ENCODE measurements around the gene UNC45B. TPM values are rescaled to one million over a fixed set of nuclear protein-coding genes. Genes with fewer than 3 reads are reported as not detected.

Gene UNC45B
- polyA plus RNA-seq, 1 of the 3 experiments (the other 2 are of a cell fraction): not detected

GRCh38 chr17:35160354-35161201 lies 13.0 kb downstream of the UNC45B start:
- H3K4me3 ChIP-seq (ENCODE audit: low read depth in 2 of 2, low read length in 1 of 2): no peak overlapping the region
- POLR2A ChIA-PET: no interaction called here
- no peaks in the 10 kb centered on the region for H3K79me2 ChIP-seq (ENCODE audit: insufficient read depth)
- peaks cover 63% of the 10 kb centered on the region for H3K27me3 ChIP-seq (ENCODE audit: insufficient read depth)
- H3K9me2 ChIP-seq: 0 out of 2 replicates have a peak, but pooled peaks cover 3% of the 10 kb centered on the region
- WGBS (ENCODE audit: low lambda C conversion rate): 21% methylated on average over 13 of the region's 13 CpGs
- TF ChIP-seq EZH2phosphoT487 (IDR thresholded peaks at IDR 0.05; ENCODE audit: borderline replicate concordance, low read depth) (no peak), RXRA (IDR thresholded peaks at IDR 0.05; ENCODE audit: borderline replicate concordance, low read depth) (no peak), USF2 (IDR thresholded peaks at IDR 0.05; ENCODE audit: borderline replicate concordance, low read depth, low read length) (no peak), ZBTB33 (IDR thresholded peaks at IDR 0.05; ENCODE audit: borderline replicate concordance, low read depth) (no peak), TAF1 (IDR thresholded peaks at IDR 0.05; ENCODE audit: borderline replicate concordance, low read depth, low read length) (no peak), NRF1 (IDR thresholded peaks at IDR 0.05; ENCODE audit: low read depth, low read length) (no peak), GABPA (IDR thresholded peaks at IDR 0.05; ENCODE audit: low read depth) (no peak), ELF1 (IDR thresholded peaks at IDR 0.05) (no peak), RFX5 (IDR thresholded peaks at IDR 0.05; ENCODE audit: low read length) (no peak), MAX (IDR thresholded peaks at IDR 0.05; ENCODE audit: low read depth) (no peak), RAD21 (IDR thresholded peaks at IDR 0.05; ENCODE audit: low read length) (no peak)
- no peak overlapping the region for H2AFZ ChIP-seq (ENCODE audit: low read depth)
- no peaks in the 10 kb centered on the region for H3K36me3 ChIP-seq (replicated peaks in 1 of 2; ENCODE audit: control insufficient read depth in 1 of 2, insufficient read depth in 2 of 2, low read length in 1 of 2)
- no peaks in the 10 kb centered on the region for H3K4me1 ChIP-seq (ENCODE audit: control insufficient read depth in 1 of 2, insufficient read depth in 2 of 2, low read depth in 1 of 2, low read length in 1 of 2)
- CTCF ChIA-PET: interaction anchor here (1.4 kb wide), 1 partner anchor 10 kb away, joined by 3 read pairs; no protein-coding TSS in a partner anchor
- H3F3A ChIP-seq (replicated peaks; ENCODE audit: insufficient read depth): no peaks in the 10 kb centered on the region
- no peaks in the 10 kb centered on the region for H4K20me1 ChIP-seq (ENCODE audit: insufficient read depth)
- no peak overlapping the region for H3K9ac ChIP-seq
- no peak overlapping the region for H3K4me2 ChIP-seq
- H3K27ac ChIP-seq (ENCODE audit: low read depth in 2 of 2, low read length in 1 of 2): no peak overlapping the region
- DNase-seq: no peak
- H3K9me3 ChIP-seq: no peaks in the 10 kb centered on the region

GRCh38 chr17:35161281-35161761 lies 13.7 kb downstream of the UNC45B start:
- Histone ChIP-seq H4K20me1 (ENCODE audit: insufficient read depth) (no peaks in the 10 kb centered on the region), H3K9ac (no peak overlapping the region), H3K27me3 (ENCODE audit: insufficient read depth) (peaks cover 62% of the 10 kb centered on the region), H3K79me2 (ENCODE audit: insufficient read depth) (no peaks in the 10 kb centered on the region), H3K4me2 (no peak overlapping the region), H3K36me3 (replicated peaks in 1 of 2; ENCODE audit: control insufficient read depth in 1 of 2, insufficient read depth in 2 of 2, low read length in 1 of 2) (no peaks in the 10 kb centered on the region), H3F3A (replicated peaks; ENCODE audit: insufficient read depth) (no peaks in the 10 kb centered on the region), H3K4me1 (ENCODE audit: control insufficient read depth in 1 of 2, insufficient read depth in 2 of 2, low read depth in 1 of 2, low read length in 1 of 2) (no peaks in the 10 kb centered on the region), H2AFZ (ENCODE audit: low read depth) (no peak overlapping the region), H3K27ac (ENCODE audit: low read depth in 2 of 2, low read length in 1 of 2) (no peak overlapping the region), H3K9me3 (no peaks in the 10 kb centered on the region), H3K9me2 (0 out of 2 replicates have a peak, but pooled peaks cover 3% of the 10 kb centered on the region), H3K4me3 (ENCODE audit: low read depth in 2 of 2, low read length in 1 of 2) (no peak overlapping the region)
- ChIA-PET POLR2A (no interaction called here), CTCF (interaction anchor here (1.4 kb wide), 1 partner anchor 9 kb away, joined by 3 read pairs; no protein-coding TSS in a partner anchor)
- WGBS (ENCODE audit: low lambda C conversion rate): 14% methylated on average over 3 of the region's 3 CpGs
- DNase-seq: no peak
- TF ChIP-seq JUND (IDR thresholded peaks at IDR 0.05) (no peak), POLR2AphosphoS5 (IDR thresholded peaks at IDR 0.05; ENCODE audit: low read depth, low read length) (no peak), NRF1 (IDR thresholded peaks at IDR 0.05; ENCODE audit: low read depth, low read length) (no peak), RFX5 (IDR thresholded peaks at IDR 0.05; ENCODE audit: low read length) (no peak), FOXJ3 (CRISPR knock-in tag; IDR thresholded peaks at IDR 0.05) (no peak), GABPA (IDR thresholded peaks at IDR 0.05; ENCODE audit: low read depth) (no peak), USF1 (IDR thresholded peaks at IDR 0.05; ENCODE audit: borderline replicate concordance, low read depth) (no peak), TEAD4 (IDR thresholded peaks at IDR 0.05; ENCODE audit: borderline replicate concordance, insufficient read depth) (no peak), TCF12 (IDR thresholded peaks at IDR 0.05) (no peak), ELF1 (IDR thresholded peaks at IDR 0.05) (no peak), USF2 (IDR thresholded peaks at IDR 0.05; ENCODE audit: borderline replicate concordance, low read depth, low read length) (no peak), CTCF (IDR thresholded peaks at IDR 0.05) (no peak), YY1 (IDR thresholded peaks at IDR 0.05; ENCODE audit: low read depth) (no peak), FOSL2 (IDR thresholded peaks at IDR 0.05; ENCODE audit: borderline replicate concordance, low read depth) (no peak)
